GM15510 (cell line): Measurements from ENCODE around the gene ZMYM1.

Experiments used
- POLR2A ChIP-seq: IDR thresholded peaks from 3 replicates; pipeline ENCODE4 v1.6.1; 2011; ENCODE audit warnings: borderline replicate concordance; ENCODE audit not compliant: insufficient read length; ENCODE audit errors: extremely low read depth

Gene ZMYM1

GRCh38 chr1:35064265-35064664 is 14.9 kb upstream of the ZMYM1 start:
- no peak for TF ChIP-seq POLR2A

GRCh38 chr1:35069746-35070145 is 9.4 kb upstream of the ZMYM1 start:
- no peak for TF ChIP-seq POLR2A

GRCh38 chr1:35073265-35073811 is 5.8 kb upstream of the ZMYM1 start:
- TF ChIP-seq POLR2A: no peak

- no peak for TF ChIP-seq POLR2A
Measured at GRCh38 chr1:35080171-35080854, 1.1 kb downstream of the ZMYM1 start.

- no peak for TF ChIP-seq POLR2A
Measured at GRCh38 chr1:35085421-35085820, 6.2 kb downstream of the ZMYM1 start.

- no peak for TF ChIP-seq POLR2A
Measured at GRCh38 chr1:35097224-35097623, 18.0 kb downstream of the ZMYM1 start.

GRCh38 chr1:35111106-35111505 is 31.9 kb downstream of the ZMYM1 start:
- TF ChIP-seq POLR2A: no peak

- no peak for TF ChIP-seq POLR2A
Measured at GRCh38 chr1:35112668-35113067, 33.5 kb downstream of the ZMYM1 start.

- TF ChIP-seq POLR2A: no peak
Measured at GRCh38 chr1:35115459-35116383, 36.5 kb downstream of the ZMYM1 start.

- TF ChIP-seq POLR2A: peak; percentile 33
Measured at GRCh38 chr1:35120458-35121133, 41.4 kb downstream of the ZMYM1 start.

- no peak for TF ChIP-seq POLR2A
Measured at GRCh38 chr1:35122311-35122710, 43.1 kb downstream of the ZMYM1 start.

GRCh38 chr1:35126546-35126945 is 47.4 kb downstream of the ZMYM1 start:
- TF ChIP-seq POLR2A: no peak

GRCh38 chr1:35129080-35129479 is 49.9 kb downstream of the ZMYM1 start:
- TF ChIP-seq POLR2A: no peak

GRCh38 chr1:35136780-35137179 is 57.6 kb downstream of the ZMYM1 start:
- no peak for TF ChIP-seq POLR2A
